B cell (primary cell): Measurements from ENCODE around the gene NECTIN4. TPM values are rescaled to one million over a fixed set of nuclear protein-coding genes. Genes with fewer than 3 reads are reported as not detected.

Experiments
- ATAC-seq: fragments of 200-7000 bp; cut with Tn5 transposase; one replicate; pipeline ENCODE4 v1.10.0; 2021; ENCODE audit warnings: low read depth, mild to moderate bottlenecking, moderate number of reproducible peaks, moderate library complexity
- CTCF ChIA-PET: fragments of 350-600 bp; sonication (Branson Sonifier 250); formaldehyde crosslinking; loops from one replicate; lab custom pipeline; 2021; ENCODE audit warnings: antibody characterized with exemption, inconsistent platforms; lab: Charles Lee
- POLR2A ChIA-PET: fragments of 350-600 bp; sonication (Branson Sonifier 250); formaldehyde crosslinking; loops from one replicate; lab custom pipeline; 2021; ENCODE audit warnings: antibody characterized with exemption; lab: Charles Lee
- DNase-seq: peaks from one replicate; pipeline ENCODE4 v3.0.0; 2013
- H2AFZ ChIP-seq: 2 replicates; pipeline ENCODE4 v1.6.1; 2012; ENCODE audit warnings: mild to moderate bottlenecking, low read depth, low read length; ENCODE audit not compliant: insufficient read depth, poor library complexity, severe bottlenecking
- H3K27ac ChIP-seq, 2 donors: 1 replicate in 1 of 2; 2 replicates in 1 of 2; pipeline ENCODE4 v1.5.1; 2012 to 2013; ENCODE audit warnings: low read length in 2 of 2, mild to moderate bottlenecking in 2 of 2, moderate library complexity in 1 of 2
- H3K27me3 ChIP-seq, 4 experiments: fragments of 200-600 bp in 1 of 4; sonication (generic) in 1 of 4; replicated peaks in 1 of 4; 1 replicate in 2 of 4; 2 replicates in 2 of 4; pipeline versions ENCODE4 v1.6.1 to v1.7.0; 2013 to 2016; ENCODE audit warnings: low read length in 3 of 4, mild to moderate bottlenecking in 2 of 4, mixed read lengths in 1 of 4, moderate library complexity in 1 of 4; ENCODE audit not compliant: insufficient read depth in 4 of 4, control insufficient read depth in 3 of 4; ENCODE audit errors: control extremely low read depth in 1 of 4
- H3K36me3 ChIP-seq, 2 experiments: replicated peaks in 1 of 2; 1 replicate in 1 of 2; 2 replicates in 1 of 2; pipeline versions ENCODE4 v1.6.1 to v1.7.1; 2013; ENCODE audit warnings: low read length in 1 of 2; ENCODE audit not compliant: insufficient read depth in 2 of 2, control insufficient read depth in 1 of 2; ENCODE audit errors: control extremely low read depth in 1 of 2, extremely low read depth in 1 of 2
- H3K4me1 ChIP-seq, 2 donors: fragments of 200-600 bp in 1 of 2; sonication (generic) in 1 of 2; 1 replicate in 1 of 2; 2 replicates in 1 of 2; pipeline versions ENCODE4 v1.5.1 to v1.6.1; 2013 to 2017; ENCODE audit warnings: low read length in 2 of 2; ENCODE audit not compliant: control insufficient read depth in 2 of 2, insufficient read depth in 2 of 2
- H3K4me2 ChIP-seq: replicated peaks from 2 replicates; pipeline ENCODE3; 2012; ENCODE audit warnings: mild to moderate bottlenecking, low read depth, low read length; ENCODE audit not compliant: poor library complexity, severe bottlenecking
- H3K4me3 ChIP-seq, 5 experiments: fragments of 200-600 bp in 1 of 5; sonication (generic) in 1 of 5; 1 replicate in 3 of 5; 2 replicates in 2 of 5; pipeline versions ENCODE4 v1.5.1 to v1.7.0; 2011 to 2016; ENCODE audit warnings: low read length in 4 of 5, mild to moderate bottlenecking in 4 of 5, low read depth in 2 of 5, control low read depth in 1 of 5, moderate library complexity in 1 of 5; ENCODE audit not compliant: insufficient read depth in 1 of 5; ENCODE audit errors: control extremely low read depth in 1 of 5, extremely low read depth in 1 of 5
- H3K79me2 ChIP-seq: fragments of 200-600 bp; sonication (generic); one replicate; pipeline ENCODE4 v1.6.0; 2016; ENCODE audit warnings: low read length; ENCODE audit not compliant: control insufficient read depth, insufficient read depth
- H3K9ac ChIP-seq: fragments of 200-600 bp; sonication (generic); 2 replicates; pipeline ENCODE4 v1.6.1; 2017; ENCODE audit warnings: mild to moderate bottlenecking, low read length, moderate library complexity
- H3K9me3 ChIP-seq, 3 donors: one replicate each; pipeline versions ENCODE4 v1.6.1 to v1.7.1; 2013; ENCODE audit warnings: low read length in 2 of 3; ENCODE audit not compliant: control insufficient read depth in 2 of 3, insufficient read depth in 1 of 3; ENCODE audit errors: control extremely low read depth in 1 of 3
- H4K20me1 ChIP-seq: 2 replicates; pipeline ENCODE4 v1.6.0; 2012; ENCODE audit warnings: mild to moderate bottlenecking, low read length; ENCODE audit not compliant: insufficient read depth, control insufficient read depth, poor library complexity, severe bottlenecking
- H3K27ac Mint-ChIP-seq: one replicate; pipeline ENCODE4 v1.8.0; 2021; ENCODE audit warnings: mixed read lengths
- H3K27me3 Mint-ChIP-seq: one replicate; pipeline ENCODE4 v1.8.0; 2021; ENCODE audit warnings: mixed read lengths
- H3K4me1 Mint-ChIP-seq: one replicate; pipeline ENCODE4 v1.8.0; 2021; ENCODE audit warnings: mixed read lengths
- H3K4me3 Mint-ChIP-seq: one replicate; pipeline ENCODE4 v1.8.0; 2021; ENCODE audit warnings: mixed read lengths
- H3K9me3 Mint-ChIP-seq: one replicate; pipeline ENCODE4 v1.8.0; 2022; ENCODE audit warnings: mixed read lengths; ENCODE audit not compliant: insufficient read depth
- EZH2 ChIP-seq: IDR thresholded peaks from 2 replicates; pipeline ENCODE4 v1.6.1; 2012; ENCODE audit warnings: borderline replicate concordance, low read depth, mild to moderate bottlenecking, moderate library complexity, low read length; ENCODE audit not compliant: insufficient read depth, poor library complexity, severe bottlenecking
- WGBS: methylation state at CpG from one replicate; pipeline ENCODE4 v1.1.5; 2013; ENCODE audit warnings: missing lambda C conversion rate; ENCODE audit not compliant: insufficient coverage; 5-methylcytosine and 5-hydroxymethylcytosine counted together
- intact Hi-C: fragments of 100-400 bp; cut with micrococcal nuclease; formaldehyde crosslinking; loops from one replicate; pipeline ENCODE4 v1.10.0; 2022
- polyA plus RNA-seq: library from polyadenylated mRNA; depleted of rRNA; stranded (reverse); fragments of >200 nt; gene quantifications from 2 replicates; pipeline ENCODE4 v1.2.3, GENCODE V29; 2012
- total RNA-seq, 2 donors: library from RNA; stranded (reverse); fragments of 120-200 nt in 1 of 2; gene quantifications; 1 replicate in 1 of 2; 2 replicates in 1 of 2; pipeline versions ENCODE4 v1.2.3 to v1.2.4, GENCODE V29; 2013 to 2022
- TF ChIP-seq, protein P1 (sequence below): fragments of 200-600 bp; IDR thresholded peaks from one replicate; pipeline ENCODE4 v1.8.0; 2022; ENCODE audit warnings: antibody characterized with exemption, mild to moderate bottlenecking

The NECTIN4 gene
- total and polyA plus RNA-seq, 2 donors (not counting 1 experiment from before 2014, with no cell fraction given), result not detected

DNA sequence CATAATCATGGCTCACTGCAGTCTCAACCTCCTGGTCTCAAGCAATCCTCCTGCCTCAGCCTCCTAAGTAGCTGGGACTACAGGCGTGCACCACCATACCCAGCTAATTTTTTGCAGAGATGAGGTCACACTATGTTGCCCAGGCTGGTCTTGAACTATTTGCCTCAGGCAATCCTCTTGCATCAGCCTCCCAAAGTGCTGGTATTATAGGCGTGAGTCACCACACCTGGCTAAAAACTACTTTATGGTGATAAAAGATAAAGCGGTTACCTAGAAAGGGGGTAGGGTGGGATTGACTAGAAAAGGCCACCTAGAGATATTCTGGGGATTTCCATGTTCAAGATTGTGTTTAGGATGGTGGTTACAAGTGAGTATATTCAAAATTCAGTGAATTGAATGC, 55.6 kb downstream of the NECTIN4 start:
- no peak for ATAC-seq
- Histone ChIP-seq H3K4me3 (no peak overlapping the region), H2AFZ (no peak overlapping the region), H3K27me3 (no peaks in the 10 kb centered on the region), H3K9ac (no peak overlapping the region), H3K4me2 (no peak overlapping the region), H3K4me1 (peaks cover 26 to 38% of the 10 kb centered on the region in 2 donors), H3K79me2 (peaks cover 55% of the 10 kb centered on the region), H3K36me3 (no peaks in the 10 kb centered on the region), H4K20me1 (no peaks in the 10 kb centered on the region), H3K27ac (no peak overlapping the region), H3K9me3 (no peaks in the 10 kb centered on the region)
- no peaks in the 10 kb centered on the region for H3K9me3 Mint-ChIP-seq
- ChIA-PET CTCF (interaction anchor here (0.6 to 1.2 kb wide), 2 partner anchors 36 to 932 kb away, joined by 3 to 5 read pairs; no protein-coding TSS in a partner anchor), POLR2A (no interaction called here)
- H3K27me3 Mint-ChIP-seq, result no peaks in the 10 kb centered on the region
- H3K4me3 Mint-ChIP-seq, result no peak overlapping the region
- intact Hi-C loops, result no loop called here
- TF ChIP-seq EZH2, result no peak
- TF ChIP-seq, protein P1, sequence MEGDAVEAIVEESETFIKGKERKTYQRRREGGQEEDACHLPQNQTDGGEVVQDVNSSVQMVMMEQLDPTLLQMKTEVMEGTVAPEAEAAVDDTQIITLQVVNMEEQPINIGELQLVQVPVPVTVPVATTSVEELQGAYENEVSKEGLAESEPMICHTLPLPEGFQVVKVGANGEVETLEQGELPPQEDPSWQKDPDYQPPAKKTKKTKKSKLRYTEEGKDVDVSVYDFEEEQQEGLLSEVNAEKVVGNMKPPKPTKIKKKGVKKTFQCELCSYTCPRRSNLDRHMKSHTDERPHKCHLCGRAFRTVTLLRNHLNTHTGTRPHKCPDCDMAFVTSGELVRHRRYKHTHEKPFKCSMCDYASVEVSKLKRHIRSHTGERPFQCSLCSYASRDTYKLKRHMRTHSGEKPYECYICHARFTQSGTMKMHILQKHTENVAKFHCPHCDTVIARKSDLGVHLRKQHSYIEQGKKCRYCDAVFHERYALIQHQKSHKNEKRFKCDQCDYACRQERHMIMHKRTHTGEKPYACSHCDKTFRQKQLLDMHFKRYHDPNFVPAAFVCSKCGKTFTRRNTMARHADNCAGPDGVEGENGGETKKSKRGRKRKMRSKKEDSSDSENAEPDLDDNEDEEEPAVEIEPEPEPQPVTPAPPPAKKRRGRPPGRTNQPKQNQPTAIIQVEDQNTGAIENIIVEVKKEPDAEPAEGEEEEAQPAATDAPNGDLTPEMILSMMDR, result no peak
- no peak for DNase-seq
- H3K4me1 Mint-ChIP-seq, result peaks cover 22% of the 10 kb centered on the region
- WGBS, result 95% methylated on average over 3 of the region's 3 CpGs
- H3K27ac Mint-ChIP-seq, result no peak overlapping the region

GRCh38 chr1:161032409-161032808, 56.9 kb downstream of the NECTIN4 start:
- H3K27me3 Mint-ChIP-seq, result no peaks in the 10 kb centered on the region
- Histone ChIP-seq H3K9ac (no peak overlapping the region), H2AFZ (no peak overlapping the region), H3K9me3 (peaks cover 0 to 5% (median 0%) of the 10 kb centered on the region in 3 donors), H3K4me1 (peaks cover 18 to 27% of the 10 kb centered on the region in 2 donors), H3K4me2 (no peak overlapping the region), H4K20me1 (no peaks in the 10 kb centered on the region), H3K27ac (no peak overlapping the region), H3K4me3 (no peak overlapping the region), H3K27me3 (no peaks in the 10 kb centered on the region), H3K79me2 (peaks cover 52% of the 10 kb centered on the region), H3K36me3 (no peaks in the 10 kb centered on the region)
- no peak for ATAC-seq
- no peaks in the 10 kb centered on the region for H3K9me3 Mint-ChIP-seq
- 91% methylated on average over 1 of the region's 1 CpG for WGBS
- ChIA-PET CTCF (interaction anchor here (0.6 to 2.3 kb wide), 4 partner anchors 10 to 88 kb away, joined by 3 to 7 read pairs (median 4); partner anchors contain the start of gene F11R), POLR2A (interaction anchor here (0.9 kb wide), 1 partner anchor 11 kb away, joined by 3 read pairs; the partner anchor contains the start of gene F11R)
- no peak for TF ChIP-seq EZH2
- TF ChIP-seq, protein P1, result no peak
- DNase-seq, result no peak
- no peak overlapping the region for H3K27ac Mint-ChIP-seq
- intact Hi-C loops, result no loop called here
- H3K4me3 Mint-ChIP-seq, result no peak overlapping the region
- H3K4me1 Mint-ChIP-seq, result peaks cover 12% of the 10 kb centered on the region
